PC-3 (cell line): ENCODE results near the gene CIB4.

Experiments used
- EZH2 ChIP-seq: fragments of 300-600 bp; sonication (generic); IDR thresholded peaks from one replicate; pipeline ENCODE4 v1.6.1; 2017; ENCODE audit warnings: antibody characterized with exemption, mild to moderate bottlenecking, low read length; ENCODE audit not compliant: unreplicated experiment
- EZH2phosphoT487 ChIP-seq: fragments of 300-600 bp; sonication (generic); IDR thresholded peaks from 2 replicates; pipeline ENCODE4 v1.6.1; 2018; ENCODE audit warnings: mild to moderate bottlenecking, antibody characterized with exemption, low read length, borderline replicate concordance
- TF ChIP-seq, protein P1 (sequence below): fragments of 300-600 bp; sonication (generic); conservative IDR thresholded peaks from 2 replicates; pipeline ENCODE4 v1.5.1; 2017; ENCODE audit warnings: antibody characterized with exemption, low read depth, mild to moderate bottlenecking, low read length

DNA sequence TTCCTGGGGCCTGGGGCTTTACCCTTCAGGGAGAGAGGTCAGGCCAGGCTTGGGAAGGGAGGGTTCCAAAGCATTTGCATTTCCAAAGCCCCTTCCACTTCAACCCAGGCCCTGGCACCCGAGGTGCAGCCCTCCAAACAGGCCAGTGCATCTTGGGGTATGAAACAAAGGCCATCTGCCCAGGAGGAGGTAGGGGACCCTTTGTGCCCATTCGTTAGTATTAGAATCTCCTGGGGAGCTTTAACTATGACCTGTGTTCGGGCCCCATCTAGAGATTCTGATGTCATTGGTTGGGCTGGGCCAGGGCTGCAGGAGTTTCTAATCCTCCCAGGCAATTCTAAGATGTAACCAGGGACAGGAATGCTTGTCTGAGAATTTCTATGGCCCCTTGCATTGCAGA is 73.6 kb downstream of the CIB4 start:
- TF ChIP-seq, protein P1, sequence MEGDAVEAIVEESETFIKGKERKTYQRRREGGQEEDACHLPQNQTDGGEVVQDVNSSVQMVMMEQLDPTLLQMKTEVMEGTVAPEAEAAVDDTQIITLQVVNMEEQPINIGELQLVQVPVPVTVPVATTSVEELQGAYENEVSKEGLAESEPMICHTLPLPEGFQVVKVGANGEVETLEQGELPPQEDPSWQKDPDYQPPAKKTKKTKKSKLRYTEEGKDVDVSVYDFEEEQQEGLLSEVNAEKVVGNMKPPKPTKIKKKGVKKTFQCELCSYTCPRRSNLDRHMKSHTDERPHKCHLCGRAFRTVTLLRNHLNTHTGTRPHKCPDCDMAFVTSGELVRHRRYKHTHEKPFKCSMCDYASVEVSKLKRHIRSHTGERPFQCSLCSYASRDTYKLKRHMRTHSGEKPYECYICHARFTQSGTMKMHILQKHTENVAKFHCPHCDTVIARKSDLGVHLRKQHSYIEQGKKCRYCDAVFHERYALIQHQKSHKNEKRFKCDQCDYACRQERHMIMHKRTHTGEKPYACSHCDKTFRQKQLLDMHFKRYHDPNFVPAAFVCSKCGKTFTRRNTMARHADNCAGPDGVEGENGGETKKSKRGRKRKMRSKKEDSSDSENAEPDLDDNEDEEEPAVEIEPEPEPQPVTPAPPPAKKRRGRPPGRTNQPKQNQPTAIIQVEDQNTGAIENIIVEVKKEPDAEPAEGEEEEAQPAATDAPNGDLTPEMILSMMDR = no peak
- TF ChIP-seq EZH2 (no peak), EZH2phosphoT487 (no peak)
